Upper lobe of right lung (tissue), 1 donor: ENCODE data around the gene SLC22A3. TPM values are rescaled to one million over a fixed set of nuclear protein-coding genes. Genes with fewer than 3 reads are reported as not detected.
A peak's percentile ranks its signal among the peaks of the same experiment; 100 is the strongest.
"Not testable (repeated sequence)": the region's sequence is repeated elsewhere in the genome, so short reads cannot be mapped to it uniquely, and the experiment has no call there.

Source experiments
- ATAC-seq: fragments of 200-7000 bp; cut with Tn5 transposase; one replicate; pipeline ENCODE4 v1.9.1; 2020; ENCODE audit warnings: mild to moderate bottlenecking, moderate library complexity
- DNase-seq: peaks from one replicate; pipeline ENCODE4 v3.0.0-alpha.2; 2020
- H3K27ac ChIP-seq: fragments of 200-600 bp; one replicate; pipeline ENCODE4 v1.8.0; 2022
- H3K27me3 ChIP-seq: fragments of 200-600 bp; one replicate; pipeline ENCODE4 v1.8.0; 2022; ENCODE audit warnings: mild to moderate bottlenecking
- H3K36me3 ChIP-seq: fragments of 200-600 bp; one replicate; pipeline ENCODE4 v1.8.0; 2022
- H3K4me1 ChIP-seq: fragments of 200-600 bp; one replicate; pipeline ENCODE4 v1.8.0; 2022
- H3K4me3 ChIP-seq: fragments of 200-600 bp; one replicate; pipeline ENCODE4 v1.8.0; 2022; ENCODE audit warnings: mild to moderate bottlenecking
- H3K9me3 ChIP-seq: fragments of 200-600 bp; one replicate; pipeline ENCODE4 v1.8.0; 2022
- intact Hi-C: fragments of 100-400 bp; cut with DNase I; formaldehyde crosslinking; loops from one replicate; pipeline ENCODE4 v1.11.0; 2022
- total RNA-seq: library from RNA; stranded (reverse); fragmentation: NEBNext Ultra II Directional; extraction: Animal tissue kit (Norgen Biotek cat#: 25700); gene quantifications from one replicate; pipeline ENCODE4 v1.2.1, GENCODE V29; 2021
- TF ChIP-seq, protein P1 (sequence below): fragments of 200-600 bp; IDR thresholded peaks from one replicate; pipeline ENCODE4 v1.8.0; 2022; ENCODE audit warnings: antibody characterized with exemption
- donor health status: DM: no; HTN: yes; CAD: no; lungs with severe emphysema.

The SLC22A3 gene
- total RNA-seq, 1 donor from 2014 or later = 30.6 TPM

DNA sequence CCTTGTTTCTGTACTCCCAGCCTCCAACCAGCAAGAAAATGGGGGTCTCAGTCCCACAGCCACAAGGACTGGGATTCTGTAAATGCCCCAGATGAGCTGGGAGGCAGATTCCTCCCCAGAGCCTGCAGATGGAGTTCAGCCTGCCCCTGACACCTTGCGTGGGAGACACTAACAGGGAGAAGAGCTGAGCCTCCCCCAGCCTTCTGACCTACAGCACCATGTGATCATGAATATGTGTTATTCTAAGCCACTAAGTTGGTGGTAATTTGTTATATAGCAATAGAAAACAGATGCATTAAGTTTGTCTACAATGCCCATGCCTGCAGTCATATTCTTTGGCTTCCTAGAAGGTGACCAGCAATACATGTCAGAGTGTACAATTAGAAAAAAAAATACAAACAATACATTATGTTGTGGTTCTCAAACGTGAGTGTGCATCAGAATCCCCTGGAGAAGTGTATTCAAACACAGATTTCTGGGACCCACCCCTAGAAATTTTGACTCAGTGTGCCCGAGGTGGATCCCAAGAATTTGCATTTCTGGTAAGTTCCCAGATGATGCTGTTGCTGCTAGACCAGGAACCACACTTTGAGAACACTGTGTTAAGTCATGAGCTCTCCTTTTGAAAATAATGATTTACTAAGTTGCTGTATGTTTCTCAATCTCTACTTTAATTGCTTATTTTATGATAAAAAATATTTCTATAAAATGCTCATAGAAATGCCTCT, 39.9 kb downstream of the SLC22A3 start:
- intact Hi-C loops = no loop called here
- TF ChIP-seq, protein P1, sequence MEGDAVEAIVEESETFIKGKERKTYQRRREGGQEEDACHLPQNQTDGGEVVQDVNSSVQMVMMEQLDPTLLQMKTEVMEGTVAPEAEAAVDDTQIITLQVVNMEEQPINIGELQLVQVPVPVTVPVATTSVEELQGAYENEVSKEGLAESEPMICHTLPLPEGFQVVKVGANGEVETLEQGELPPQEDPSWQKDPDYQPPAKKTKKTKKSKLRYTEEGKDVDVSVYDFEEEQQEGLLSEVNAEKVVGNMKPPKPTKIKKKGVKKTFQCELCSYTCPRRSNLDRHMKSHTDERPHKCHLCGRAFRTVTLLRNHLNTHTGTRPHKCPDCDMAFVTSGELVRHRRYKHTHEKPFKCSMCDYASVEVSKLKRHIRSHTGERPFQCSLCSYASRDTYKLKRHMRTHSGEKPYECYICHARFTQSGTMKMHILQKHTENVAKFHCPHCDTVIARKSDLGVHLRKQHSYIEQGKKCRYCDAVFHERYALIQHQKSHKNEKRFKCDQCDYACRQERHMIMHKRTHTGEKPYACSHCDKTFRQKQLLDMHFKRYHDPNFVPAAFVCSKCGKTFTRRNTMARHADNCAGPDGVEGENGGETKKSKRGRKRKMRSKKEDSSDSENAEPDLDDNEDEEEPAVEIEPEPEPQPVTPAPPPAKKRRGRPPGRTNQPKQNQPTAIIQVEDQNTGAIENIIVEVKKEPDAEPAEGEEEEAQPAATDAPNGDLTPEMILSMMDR = no peak
- H3K9me3 ChIP-seq = no peaks in the 10 kb centered on the region
- no peak for ATAC-seq
- DNase-seq = no peak
- H3K27me3 ChIP-seq = no peaks in the 10 kb centered on the region
- no peaks in the 10 kb centered on the region for H3K4me1 ChIP-seq
- H3K36me3 ChIP-seq = no peaks in the 10 kb centered on the region
- H3K27ac ChIP-seq = no peak overlapping the region
- H3K4me3 ChIP-seq = no peak overlapping the region

DNA sequence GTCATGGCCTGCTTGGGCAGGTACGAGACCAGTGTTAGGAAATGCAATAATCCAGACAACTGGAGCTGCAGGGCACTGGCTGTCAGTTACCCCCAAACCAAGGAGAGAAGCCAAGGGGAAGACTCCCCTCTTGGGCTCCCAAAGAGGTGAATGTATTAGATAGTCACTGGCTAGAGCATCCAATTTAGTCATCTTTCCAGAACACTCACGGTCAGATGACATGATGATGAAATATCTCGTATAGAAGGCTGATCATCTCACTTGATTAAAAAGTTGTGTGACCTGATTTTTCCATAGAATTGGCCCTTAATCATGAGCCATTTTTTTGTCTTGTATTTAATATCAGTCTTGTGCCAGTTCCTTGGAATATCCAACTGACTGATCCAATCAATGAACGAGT, 40.7 kb downstream of the SLC22A3 start:
- no peak overlapping the region for H3K27ac ChIP-seq
- H3K4me3 ChIP-seq = no peak overlapping the region
- no peaks in the 10 kb centered on the region for H3K36me3 ChIP-seq
- DNase-seq (no peak), ATAC-seq (no peak)
- no peaks in the 10 kb centered on the region for H3K9me3 ChIP-seq
- H3K4me1 ChIP-seq = no peaks in the 10 kb centered on the region
- intact Hi-C loops = no loop called here
- no peaks in the 10 kb centered on the region for H3K27me3 ChIP-seq
- TF ChIP-seq, protein P1 = no peak

DNA sequence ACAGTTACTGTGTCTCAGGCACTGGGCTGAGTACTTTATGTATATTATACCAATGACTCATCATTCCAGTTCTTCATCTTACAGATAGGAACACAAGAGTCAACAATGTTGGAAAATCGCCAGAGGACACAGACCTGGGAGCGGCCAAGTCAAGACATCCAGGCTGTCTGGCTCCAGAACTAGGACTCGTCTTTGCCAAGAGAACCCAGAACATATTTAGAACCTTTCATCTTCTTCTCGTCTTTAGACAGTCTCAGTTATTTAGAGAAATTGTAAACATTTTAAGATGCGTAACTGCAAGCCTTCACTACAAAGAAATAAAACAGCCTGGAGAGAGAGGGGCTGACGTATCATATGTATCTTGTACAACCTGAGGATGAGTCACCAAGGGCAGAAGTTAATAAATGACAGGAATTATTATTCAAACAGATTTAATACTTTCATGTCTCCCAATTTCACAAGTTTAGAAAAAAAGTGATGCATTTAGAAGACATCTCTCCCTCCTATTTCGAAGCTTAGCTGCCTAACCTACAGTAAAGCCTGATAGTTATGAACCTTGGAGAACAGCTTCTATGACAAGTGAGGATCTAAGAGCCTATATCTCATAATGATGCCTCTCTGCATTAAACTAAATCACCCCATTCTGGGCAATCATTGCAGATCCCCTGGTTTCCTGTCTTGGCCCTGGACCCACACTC, 43.4 kb downstream of the SLC22A3 start:
- TF ChIP-seq, protein P1 = no peak
- H3K9me3 ChIP-seq = no peaks in the 10 kb centered on the region
- DNase-seq (no peak), ATAC-seq (no peak)
- no peaks in the 10 kb centered on the region for H3K36me3 ChIP-seq
- intact Hi-C loops = no loop called here
- H3K4me1 ChIP-seq = no peaks in the 10 kb centered on the region
- no peak overlapping the region for H3K27ac ChIP-seq
- no peaks in the 10 kb centered on the region for H3K27me3 ChIP-seq
- H3K4me3 ChIP-seq = no peak overlapping the region

DNA sequence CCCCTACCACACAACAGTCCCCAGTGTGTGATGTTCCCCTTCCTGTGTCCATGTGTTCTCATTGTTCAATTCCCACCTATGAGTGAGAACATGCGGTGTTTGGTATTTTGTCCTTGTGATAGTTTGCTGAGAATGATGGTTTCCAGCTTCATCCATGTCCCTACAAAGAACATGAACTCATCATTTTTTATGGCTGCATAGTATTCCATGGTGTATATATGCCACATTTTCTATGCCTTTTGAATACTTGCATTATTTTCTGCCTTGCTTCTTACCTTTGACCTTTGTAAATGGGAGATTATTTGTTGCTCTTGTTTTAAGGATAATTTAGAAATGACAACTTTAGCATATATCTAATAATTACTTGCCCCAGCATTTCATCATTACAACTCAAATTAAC, 45.3 kb downstream of the SLC22A3 start:
- H3K9me3 ChIP-seq, DNase-seq, H3K36me3 ChIP-seq, H3K4me3 ChIP-seq, intact Hi-C loops, ATAC-seq, H3K27me3 ChIP-seq, H3K4me1 ChIP-seq, H3K27ac ChIP-seq: not testable (repeated sequence)

DNA sequence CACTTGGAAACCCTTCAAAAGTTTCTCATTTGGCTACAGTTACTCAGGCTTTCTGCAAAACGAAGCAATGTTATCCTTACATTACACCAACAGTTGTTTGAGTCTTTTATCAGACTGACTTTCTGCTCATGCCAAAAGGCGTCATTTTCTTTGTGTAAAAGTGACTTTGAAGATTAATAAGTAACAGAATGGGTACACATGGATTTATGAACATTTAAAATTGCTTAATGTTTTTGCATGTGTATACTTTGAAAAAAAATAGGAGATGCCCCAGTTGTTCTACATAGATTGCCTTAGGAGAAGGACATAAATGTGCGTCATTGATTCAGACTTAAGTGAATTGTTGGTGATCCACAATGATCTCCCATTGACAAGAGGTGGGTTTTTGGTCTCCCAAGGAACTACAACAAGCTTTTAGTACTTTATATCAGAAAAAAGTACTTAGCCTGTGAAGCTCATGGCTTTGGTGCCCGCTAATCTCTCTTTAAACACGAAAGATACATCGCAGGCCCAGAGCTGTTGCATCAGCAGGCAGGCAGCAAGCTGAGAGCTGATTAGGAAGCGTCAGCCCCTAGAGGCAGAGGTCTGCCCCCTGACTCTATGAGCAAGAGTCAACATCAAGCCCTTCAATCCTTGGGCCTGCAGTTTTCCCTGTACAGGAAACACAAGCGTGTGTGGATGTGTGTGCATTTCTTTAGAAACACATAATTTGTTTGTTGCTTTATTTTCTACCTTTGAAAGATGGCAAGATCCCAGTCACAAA, 45.9 kb downstream of the SLC22A3 start:
- H3K4me1 ChIP-seq = peaks cover 5% of the 10 kb centered on the region
- H3K27ac ChIP-seq = no peak overlapping the region
- ATAC-seq = peak; percentile 50

More for the DNA sequence above, 45.9 kb downstream of the SLC22A3 start:
- DNase-seq = no peak
- Histone ChIP-seq H3K27me3 (no peaks in the 10 kb centered on the region), H3K4me3 (no peak overlapping the region), H3K36me3 (no peaks in the 10 kb centered on the region), H3K9me3 (no peaks in the 10 kb centered on the region)
- intact Hi-C loops = no loop called here
- TF ChIP-seq, protein P1 = no peak
